GM12892 (cell line): Measurements from ENCODE around the gene CRACR2A.

Experiments used
- POLR2A ChIP-seq: IDR thresholded peaks from 2 replicates; pipeline ENCODE4 v1.6.1; 2011; ENCODE audit warnings: low read depth, low read length, control low read depth
- TAF1 ChIP-seq: IDR thresholded peaks from 2 replicates; pipeline ENCODE4 v1.6.1; 2011; ENCODE audit warnings: low read depth, mild to moderate bottlenecking, control low read depth, low read length, borderline replicate concordance

GRCh38 chr12:3632754-3633153 is 120.2 kb downstream of the CRACR2A start:
- no peak for TF ChIP-seq POLR2A
- TF ChIP-seq TAF1 = no peak
